HL-60 (cell line): ENCODE measurements around the gene CFAP54.

Experiments
- SPI1 ChIP-seq: IDR thresholded peaks from 2 replicates; pipeline ENCODE4 v1.6.1; 2012; ENCODE audit warnings: low read depth, mild to moderate bottlenecking, borderline replicate concordance
- TF ChIP-seq, protein P1 (sequence below): IDR thresholded peaks from one replicate; pipeline ENCODE4 v1.5.1; 2011; ENCODE audit warnings: low read length, control low read depth, inconsistent platforms; ENCODE audit not compliant: insufficient read depth

DNA sequence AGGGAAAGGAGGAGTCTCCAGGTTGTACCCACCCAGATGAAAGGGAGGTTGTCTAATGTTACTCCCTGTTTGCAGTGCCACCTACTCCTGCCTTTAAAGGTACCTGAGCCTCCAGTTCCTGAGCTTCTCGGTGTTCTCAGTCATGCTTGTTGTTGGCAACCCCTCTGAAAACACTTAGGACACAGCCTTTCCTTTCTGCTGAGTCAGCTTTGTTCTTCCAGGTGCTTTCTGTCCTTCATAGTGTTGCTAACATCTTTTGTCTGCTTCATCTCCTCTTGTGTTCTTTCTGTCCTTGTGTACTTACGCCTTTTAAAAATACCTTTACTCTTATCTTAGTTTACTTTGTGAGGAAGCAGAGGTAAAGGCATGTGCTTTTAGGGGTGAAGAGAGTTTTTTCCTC, 320.7 kb downstream of the CFAP54 start:
- TF ChIP-seq, protein P1, sequence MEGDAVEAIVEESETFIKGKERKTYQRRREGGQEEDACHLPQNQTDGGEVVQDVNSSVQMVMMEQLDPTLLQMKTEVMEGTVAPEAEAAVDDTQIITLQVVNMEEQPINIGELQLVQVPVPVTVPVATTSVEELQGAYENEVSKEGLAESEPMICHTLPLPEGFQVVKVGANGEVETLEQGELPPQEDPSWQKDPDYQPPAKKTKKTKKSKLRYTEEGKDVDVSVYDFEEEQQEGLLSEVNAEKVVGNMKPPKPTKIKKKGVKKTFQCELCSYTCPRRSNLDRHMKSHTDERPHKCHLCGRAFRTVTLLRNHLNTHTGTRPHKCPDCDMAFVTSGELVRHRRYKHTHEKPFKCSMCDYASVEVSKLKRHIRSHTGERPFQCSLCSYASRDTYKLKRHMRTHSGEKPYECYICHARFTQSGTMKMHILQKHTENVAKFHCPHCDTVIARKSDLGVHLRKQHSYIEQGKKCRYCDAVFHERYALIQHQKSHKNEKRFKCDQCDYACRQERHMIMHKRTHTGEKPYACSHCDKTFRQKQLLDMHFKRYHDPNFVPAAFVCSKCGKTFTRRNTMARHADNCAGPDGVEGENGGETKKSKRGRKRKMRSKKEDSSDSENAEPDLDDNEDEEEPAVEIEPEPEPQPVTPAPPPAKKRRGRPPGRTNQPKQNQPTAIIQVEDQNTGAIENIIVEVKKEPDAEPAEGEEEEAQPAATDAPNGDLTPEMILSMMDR, result no peak
- no peak for TF ChIP-seq SPI1
